Transverse colon (tissue), 4 donors: ENCODE measurements around the gene GPR78.

Experiments
- POLR2A ChIP-seq: fragments of 450-650 bp; IDR thresholded peaks from one replicate; pipeline ENCODE4 v1.6.1; 2016; ENCODE audit warnings: antibody characterized with exemption, mild to moderate bottlenecking, moderate library complexity
- POLR2AphosphoS5 ChIP-seq, 3 donors: sonication (generic); formaldehyde crosslinking; IDR thresholded peaks; one replicate each; pipeline ENCODE4 v1.6.1; 2016; ENCODE audit warnings: antibody characterized with exemption in 3 of 3
- TF ChIP-seq, protein P1 (sequence below), 5 experiments: fragments of 200-600 bp in 3 of 5; fragments of 450-650 bp in 2 of 5; sonication (generic) in 3 of 5; IDR thresholded peaks; 1 replicate in 2 of 5; 2 replicates in 3 of 5; pipeline ENCODE4 v1.5.1; 2016 to 2017; ENCODE audit warnings: antibody characterized with exemption in 5 of 5, inconsistent platforms in 3 of 5, mild to moderate bottlenecking in 2 of 5, moderate library complexity in 1 of 5

DNA sequence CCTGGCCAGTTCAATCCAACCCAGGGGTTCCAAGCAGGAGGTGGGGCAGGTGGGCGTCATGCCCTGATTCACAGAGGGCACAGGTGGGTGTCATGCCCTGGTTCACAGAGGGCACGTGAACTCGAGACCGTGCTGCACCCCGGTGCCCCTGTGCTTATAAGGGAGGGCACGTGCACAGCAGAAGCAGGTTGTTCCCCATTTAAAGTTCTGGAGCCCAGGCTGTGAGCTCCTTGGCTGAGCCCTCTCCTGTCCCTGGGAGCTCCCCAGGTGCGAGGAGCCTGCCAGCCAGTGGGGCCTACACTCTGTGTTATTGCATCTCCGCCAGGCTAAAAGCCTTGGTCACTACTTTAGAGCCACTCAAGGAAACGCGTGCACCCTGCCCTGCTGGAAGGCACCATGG is 9.1 kb downstream of the GPR78 start:
- TF ChIP-seq, protein P1, sequence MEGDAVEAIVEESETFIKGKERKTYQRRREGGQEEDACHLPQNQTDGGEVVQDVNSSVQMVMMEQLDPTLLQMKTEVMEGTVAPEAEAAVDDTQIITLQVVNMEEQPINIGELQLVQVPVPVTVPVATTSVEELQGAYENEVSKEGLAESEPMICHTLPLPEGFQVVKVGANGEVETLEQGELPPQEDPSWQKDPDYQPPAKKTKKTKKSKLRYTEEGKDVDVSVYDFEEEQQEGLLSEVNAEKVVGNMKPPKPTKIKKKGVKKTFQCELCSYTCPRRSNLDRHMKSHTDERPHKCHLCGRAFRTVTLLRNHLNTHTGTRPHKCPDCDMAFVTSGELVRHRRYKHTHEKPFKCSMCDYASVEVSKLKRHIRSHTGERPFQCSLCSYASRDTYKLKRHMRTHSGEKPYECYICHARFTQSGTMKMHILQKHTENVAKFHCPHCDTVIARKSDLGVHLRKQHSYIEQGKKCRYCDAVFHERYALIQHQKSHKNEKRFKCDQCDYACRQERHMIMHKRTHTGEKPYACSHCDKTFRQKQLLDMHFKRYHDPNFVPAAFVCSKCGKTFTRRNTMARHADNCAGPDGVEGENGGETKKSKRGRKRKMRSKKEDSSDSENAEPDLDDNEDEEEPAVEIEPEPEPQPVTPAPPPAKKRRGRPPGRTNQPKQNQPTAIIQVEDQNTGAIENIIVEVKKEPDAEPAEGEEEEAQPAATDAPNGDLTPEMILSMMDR (IDR thresholded peaks at IDR 0.05) = no peak
- TF ChIP-seq POLR2A = no peak
- TF ChIP-seq POLR2AphosphoS5 (IDR thresholded peaks at IDR 0.05) = no peak
